C4-2B (cell line): Measurements from ENCODE around the gene C2CD3.

Experiments
- CTCF ChIP-seq: fragments of 450-650 bp; conservative IDR thresholded peaks from 2 replicates; pipeline ENCODE4 v1.5.1; 2017; ENCODE audit warnings: mild to moderate bottlenecking
- ZFX ChIP-seq: fragments of 450-650 bp; IDR thresholded peaks from 2 replicates; pipeline ENCODE4 v1.6.1; 2017

- no peak for TF ChIP-seq CTCF
- TF ChIP-seq ZFX = no peak
Observed at GRCh38 chr11:74055938-74056337, 114.9 kb downstream of the C2CD3 start.
